NCI-H1105 treated with DMSO at 0.1 percent for 48 hours (cell line): ENCODE data around the gene NUBPL.
"Not testable (repeated sequence)": the region's sequence is repeated elsewhere in the genome, so short reads cannot be mapped to it uniquely, and the experiment has no call there.

Experiments used
- DNase-seq: peaks from one replicate; lab custom pipeline; 2025; lab: John Stamatoyannopoulos, UW

NUBPL gene

DNA sequence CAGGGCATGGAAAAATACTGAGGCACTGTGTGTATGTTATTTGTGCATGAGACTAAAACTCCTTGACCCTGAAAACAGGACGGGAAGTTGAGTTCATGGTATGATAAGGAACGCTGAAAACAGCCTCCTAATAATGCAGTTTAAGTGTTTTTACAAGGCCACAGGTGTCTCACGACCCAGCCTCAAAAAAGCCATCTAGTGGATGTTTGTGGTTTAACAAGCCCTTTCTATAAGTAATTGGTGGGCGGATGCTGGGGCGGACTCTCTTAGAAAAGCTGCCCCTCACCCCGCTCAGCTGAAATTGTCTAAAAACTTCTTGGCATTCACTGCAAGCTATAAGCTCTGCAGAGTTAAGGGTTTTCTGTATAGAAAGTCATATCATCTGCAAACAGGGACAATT is 184.5 kb downstream of the NUBPL start:
- no peak for DNase-seq

DNA sequence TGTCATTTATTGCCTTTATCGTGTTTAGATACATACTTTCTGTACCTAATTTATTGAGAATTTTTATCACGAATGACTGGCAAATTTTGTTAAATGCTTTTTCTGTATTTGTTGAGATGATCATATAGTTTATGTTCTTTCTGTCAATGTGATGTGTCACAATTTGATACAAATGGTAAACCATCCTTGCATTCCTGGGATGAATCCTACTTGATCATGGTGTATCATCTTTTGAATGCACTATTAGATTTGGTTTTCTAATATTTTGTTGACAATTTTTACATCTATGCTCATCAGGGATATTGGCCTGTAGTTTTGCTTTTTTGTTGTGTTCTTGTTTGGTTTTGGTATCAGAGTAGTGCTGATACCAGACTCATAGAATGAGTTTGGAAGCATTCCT is 185.1 kb downstream of the NUBPL start:
- no peak for DNase-seq

DNA sequence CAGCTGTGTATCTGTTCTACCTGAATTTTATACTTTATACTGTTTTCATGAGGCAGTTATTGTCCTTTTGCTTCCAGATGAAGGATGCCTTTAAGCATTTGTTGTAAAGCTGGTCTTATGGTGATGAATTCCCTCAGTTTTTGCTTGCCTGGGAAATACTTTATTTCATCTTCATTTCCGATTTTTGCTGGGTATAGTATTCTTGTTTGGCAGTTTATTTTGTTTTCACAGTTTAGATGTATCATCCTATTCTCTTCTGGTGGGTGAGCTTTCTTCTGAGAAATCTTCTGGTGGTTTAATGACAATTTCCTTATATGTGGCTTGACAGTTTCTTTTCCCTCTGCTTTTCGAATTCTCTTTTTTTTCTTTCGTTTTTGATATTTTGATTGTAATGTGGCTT is 188.1 kb downstream of the NUBPL start:
- no peak for DNase-seq

DNA sequence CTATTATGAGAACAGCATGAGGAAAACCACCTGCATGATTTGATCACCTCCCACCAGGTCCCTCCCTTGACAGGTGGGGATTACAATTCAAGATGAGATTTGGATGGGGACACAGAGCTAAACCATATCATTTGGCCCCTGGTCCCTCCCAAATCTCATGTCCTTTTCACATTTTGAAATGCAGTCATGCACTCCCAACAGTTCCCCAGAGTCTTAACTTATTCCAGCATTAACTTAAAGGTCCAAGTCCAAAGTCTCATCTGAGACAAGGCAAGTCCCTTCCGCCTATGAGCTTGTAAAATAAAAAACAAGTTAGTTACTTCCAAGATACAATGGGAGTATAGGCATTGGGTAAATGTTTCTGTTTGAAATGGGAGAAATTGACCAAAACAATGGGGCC is 189.8 kb downstream of the NUBPL start:
- DNase-seq: not testable (repeated sequence)

DNA sequence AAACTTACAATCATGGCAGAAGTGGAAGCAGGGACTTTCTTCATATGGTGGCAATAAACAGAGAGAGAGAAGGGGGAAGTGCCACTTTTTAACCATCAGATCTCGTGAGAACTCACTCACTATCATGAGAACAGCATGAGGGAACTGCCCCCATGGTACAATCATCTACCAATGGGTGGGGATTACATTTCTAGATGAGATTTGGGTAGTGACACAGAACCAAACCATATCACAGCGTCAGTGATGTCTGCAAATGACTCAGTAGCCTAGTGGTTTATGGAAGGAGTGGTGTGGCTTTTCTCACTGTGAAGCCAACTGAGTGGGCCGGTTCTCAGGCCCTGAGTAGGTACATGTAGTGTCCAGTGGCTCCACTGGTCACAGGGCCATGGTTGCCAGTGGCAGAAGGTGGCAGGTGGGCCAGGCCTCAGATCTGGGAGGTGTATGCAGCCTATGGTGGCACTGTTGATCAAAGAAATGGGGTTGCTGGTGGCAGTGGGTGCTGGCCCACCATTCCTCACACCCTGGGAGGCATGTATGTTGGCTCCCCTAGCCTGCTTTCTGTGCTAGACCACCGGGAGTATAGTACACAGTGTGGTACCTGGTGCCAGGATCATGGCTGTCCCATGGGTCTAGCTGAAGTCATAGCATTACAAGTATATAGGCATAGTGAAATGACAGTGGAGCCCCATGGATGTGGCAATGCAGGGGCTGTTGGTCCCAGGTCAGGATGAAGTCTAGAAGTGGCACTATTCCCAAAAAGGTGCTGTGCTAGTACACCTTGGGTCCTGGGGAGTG is 191.9 kb downstream of the NUBPL start:
- no peak for DNase-seq

DNA sequence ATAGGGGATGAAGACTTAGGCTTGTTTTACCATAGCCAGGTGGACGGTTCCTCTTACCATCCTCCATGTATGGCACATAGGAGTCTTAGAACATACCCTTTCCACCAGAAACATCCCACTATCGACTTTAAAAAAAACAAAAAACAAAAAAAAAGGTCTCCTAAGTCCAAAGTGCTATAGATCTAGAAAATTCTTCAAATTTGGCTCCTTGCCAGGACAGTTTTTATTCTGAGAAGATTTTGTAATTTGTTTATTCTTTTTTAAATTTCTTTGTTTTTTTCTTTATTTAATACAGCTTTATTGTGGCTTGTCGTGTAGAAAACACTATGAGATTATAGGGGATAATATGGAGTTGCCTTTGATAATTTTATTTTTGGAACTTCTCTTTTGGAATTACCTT is 197.7 kb downstream of the NUBPL start:
- no peak for DNase-seq

DNA sequence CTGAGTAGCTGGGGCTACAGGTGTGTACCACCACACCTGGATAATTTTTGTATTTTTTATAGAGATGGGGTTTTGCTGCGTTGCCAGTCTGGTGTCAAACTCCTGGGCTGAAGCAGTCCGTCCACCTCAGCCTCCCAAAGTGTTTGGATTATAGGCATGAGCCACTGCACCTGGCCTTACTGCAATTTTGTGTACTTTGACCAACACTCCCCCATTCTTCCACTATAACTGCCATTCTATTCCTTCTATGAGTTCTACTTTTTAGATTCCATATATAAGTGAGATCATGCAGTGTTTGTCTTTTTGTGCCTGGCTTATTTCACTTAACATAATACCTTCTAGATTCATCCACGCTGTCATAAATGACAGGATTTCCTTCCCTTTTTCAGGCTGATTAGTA is 199.1 kb downstream of the NUBPL start:
- DNase-seq: no peak

DNA sequence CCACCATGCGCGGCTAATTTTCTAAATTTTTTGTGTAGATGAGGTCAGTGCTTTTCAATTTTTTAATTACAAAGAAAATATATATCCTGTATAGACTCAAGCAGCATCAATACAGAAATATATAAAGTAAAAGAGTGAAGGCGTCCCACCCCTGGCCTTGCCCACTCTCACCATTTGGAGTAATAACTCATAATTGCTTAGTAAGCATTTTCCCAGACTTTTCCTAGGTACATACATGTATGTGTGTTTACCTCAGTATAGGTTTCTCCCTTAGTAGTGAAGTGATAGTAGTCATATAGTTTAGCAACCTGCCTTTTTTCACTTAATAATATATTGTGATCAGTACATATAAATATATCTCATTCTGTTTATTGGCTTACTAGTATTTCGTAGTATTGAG is 200.1 kb downstream of the NUBPL start:
- no peak for DNase-seq

DNA sequence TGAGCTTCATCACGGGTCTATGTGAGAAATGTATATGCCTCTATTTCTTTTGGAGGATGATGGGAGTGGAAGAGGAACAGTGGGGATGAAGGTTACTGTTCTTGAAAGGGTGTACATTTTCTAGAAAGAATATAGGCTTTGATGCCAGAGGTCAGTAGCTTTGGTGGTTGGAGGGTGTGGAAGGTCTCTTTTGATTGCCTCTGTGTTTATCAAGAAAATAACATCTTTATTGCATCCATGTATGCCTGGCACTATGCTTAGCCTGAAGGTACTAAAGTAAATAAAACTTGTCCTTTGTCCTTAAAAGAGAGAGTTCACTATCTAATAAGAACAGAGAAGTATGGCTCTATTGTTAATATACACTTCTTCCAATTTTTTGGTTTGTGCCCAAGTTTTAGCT is 201.8 kb downstream of the NUBPL start:
- DNase-seq: no peak

DNA sequence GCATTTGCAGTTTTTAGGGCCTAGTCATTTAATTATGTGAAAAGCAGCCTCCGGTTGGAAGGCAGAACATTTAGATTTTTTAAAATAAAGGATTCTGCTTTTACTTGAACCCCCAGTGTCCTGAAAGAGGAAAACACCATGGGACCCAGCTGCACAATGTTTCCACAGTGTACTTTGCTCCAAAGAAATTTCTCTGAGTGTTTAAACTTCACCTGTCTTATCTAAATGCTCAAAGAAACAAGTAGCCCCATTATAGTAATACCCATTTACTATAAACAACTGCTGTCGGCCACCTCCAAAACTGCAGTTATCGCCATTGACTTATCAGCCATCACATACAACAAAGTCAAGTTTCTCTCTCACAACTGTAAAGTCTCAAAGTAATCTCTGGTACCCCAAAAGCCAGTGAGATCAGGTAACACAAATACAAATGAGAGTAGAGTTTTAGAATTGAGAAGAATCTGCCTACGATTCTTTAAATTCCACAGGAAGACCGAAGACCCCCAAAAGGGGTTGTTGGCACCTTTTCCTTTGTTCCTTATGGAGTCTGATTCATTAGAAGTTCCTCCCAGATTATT is 205.2 kb downstream of the NUBPL start:
- no peak for DNase-seq

DNA sequence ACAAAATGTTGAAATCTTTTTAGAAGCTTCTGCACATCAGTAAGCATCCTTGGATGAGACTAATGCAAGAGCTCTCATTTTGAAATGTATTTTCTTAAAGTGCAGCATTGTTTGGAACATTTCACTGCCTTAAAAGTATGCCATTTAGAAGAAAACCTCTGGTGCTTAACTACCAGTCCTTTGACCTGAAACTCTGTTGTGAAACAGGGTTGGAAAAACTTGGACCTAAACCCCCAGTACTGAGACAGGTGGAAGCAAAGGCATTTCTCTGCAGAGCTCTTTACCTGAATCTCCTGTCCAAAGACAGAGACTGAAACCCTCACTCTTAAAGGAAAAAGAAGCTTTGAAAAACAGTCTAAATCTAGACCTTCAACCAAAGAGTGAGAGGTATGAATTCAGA is 207.2 kb downstream of the NUBPL start:
- DNase-seq: no peak

DNA sequence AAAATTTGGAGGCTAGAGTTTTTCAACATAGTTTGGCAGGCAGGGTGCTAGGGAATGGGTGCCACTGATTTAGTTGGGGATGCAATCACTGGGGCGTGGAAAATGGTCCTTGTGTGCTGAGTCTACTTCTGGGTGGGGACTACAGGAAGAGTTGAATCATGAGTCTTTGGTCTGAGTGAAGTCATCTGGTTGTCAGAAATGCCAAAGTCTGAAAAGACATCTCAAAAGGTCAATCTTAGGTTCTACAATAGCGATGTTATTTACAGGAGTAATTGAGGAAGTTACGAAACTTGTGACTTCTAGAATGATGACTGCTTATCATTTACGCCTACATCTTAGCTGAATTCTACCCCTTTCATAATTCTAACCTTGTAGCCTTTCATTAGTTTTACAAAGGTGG is 209.1 kb downstream of the NUBPL start:
- DNase-seq: no peak

DNA sequence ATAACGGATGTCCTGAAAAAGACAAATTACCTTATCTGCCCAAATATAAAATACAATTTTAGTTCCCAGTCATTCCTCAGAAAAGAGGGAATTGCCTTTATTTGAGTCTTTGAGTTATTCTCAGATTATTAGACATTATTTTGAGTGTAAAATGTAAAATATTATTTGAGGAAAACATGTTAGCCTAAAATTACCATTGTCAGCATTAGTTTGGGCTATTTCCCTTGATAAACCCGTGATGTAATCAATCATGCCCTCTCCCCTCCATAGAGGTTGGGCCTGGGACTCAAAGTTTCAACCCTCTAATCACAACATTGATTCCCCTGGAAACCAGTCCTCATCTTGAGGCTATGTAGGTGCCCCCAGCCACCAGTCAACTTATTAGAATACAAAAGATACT is 213.4 kb downstream of the NUBPL start:
- no peak for DNase-seq

DNA sequence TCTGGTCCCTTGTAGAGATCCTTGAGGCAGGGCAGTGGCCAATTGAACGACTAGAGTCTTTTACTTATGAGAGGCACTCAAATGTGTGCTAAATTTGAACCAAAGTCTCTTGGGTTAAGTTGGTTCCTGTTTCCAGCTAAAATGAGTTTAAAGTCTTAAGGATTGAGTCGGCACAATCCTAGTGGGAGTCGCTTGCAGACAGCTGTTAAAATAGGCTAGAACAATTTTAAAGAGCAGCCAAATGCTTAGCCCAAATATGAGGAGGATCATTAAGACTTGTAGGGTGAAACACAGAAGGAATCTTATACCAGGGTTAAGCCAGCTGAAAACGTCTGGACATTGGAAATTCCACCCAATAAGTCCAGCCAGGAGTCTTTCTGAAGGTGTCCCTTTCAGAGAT is 216.1 kb downstream of the NUBPL start:
- DNase-seq: no peak

DNA sequence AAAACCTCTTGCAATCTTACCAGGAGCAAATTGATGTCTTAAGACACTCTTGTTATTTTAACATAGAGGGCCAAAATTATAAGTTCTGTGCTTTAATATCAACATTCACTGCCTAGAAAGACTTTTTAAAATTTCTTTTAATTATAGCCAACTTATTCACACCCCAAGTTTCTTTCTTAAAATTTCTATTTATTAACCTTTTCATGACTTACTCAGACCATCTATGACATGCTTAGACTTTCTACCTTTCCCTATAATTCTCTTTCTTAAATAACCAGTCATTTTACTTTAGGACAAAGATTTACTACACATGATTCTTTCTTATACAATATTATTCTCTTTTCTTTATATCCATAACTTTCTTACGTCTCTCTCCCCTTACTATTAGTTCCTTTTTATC is 220.4 kb downstream of the NUBPL start:
- DNase-seq: no peak

DNA sequence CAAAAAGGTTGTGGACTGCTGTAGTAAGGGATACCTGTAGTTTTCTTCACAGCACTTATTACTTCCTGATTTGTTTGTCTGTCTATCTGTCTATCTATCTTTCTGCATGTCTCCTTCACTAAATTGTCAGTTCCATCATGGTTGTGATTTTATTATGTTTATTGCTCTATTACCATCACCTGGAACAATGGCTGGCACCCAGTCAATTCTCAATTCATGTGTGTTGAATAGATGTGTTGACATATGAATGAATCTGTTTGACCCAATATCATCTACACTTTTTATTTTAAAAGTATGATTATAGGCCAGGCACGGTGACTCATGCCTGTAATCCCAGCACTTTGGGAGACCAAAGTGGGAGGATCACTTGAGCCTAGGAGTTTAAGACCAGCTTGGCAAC is 224.4 kb downstream of the NUBPL start:
- no peak for DNase-seq

DNA sequence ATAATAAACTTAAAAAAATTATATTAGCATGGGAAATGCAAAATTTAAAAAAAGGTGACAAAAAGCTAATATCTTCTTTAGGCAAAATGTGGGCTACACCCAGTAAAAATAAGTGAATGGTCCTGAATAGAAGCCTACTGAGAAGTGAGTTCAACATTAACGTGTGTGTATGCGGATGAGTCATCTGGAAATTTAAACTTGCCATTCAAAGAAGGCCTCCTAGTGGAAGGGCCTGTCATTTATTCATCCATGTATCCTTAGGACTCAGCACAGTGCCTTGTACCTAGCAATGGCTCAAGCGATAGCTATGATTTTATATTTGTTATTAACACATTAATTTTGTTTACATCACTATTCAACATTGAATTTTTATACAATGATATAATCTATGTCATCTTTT is 226.2 kb downstream of the NUBPL start:
- no peak for DNase-seq

DNA sequence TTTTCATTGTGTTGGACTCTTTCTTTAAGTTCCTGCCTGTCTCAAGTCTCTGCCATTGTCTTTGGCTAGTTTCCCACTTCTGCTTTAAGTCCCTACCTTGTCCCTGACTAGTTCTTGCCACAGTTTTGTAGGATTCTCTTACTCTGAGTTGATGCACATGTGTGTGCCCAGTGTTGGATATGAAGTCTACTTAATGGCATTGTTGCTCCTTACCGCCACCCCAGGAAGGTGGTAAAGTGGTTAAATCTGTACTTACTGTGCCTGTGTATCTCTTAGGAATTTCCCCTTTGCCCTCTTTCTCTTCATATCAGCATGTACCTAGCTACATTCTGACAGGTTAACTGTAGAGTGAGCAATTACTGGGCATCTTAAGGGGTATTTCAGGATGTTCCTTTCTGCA is 227.1 kb downstream of the NUBPL start:
- no peak for DNase-seq

DNA sequence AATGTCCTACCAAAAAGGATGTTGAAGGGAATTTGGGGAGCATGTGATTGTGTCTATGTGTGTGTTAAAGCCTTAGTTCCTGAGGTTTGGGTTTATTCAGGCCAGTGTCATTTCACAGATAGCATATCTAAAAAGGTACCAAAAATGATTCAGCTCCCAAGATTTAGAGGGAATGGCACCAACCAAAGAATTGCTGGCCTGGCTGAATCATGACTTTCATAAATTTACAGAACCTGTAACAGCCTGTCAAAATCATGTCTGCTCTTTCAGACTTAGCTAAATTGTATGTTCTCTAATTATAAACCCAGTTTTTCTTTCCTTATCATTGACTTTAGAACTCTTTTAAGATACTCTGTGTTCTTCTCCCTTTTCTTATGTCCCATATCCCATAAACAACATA is 231.5 kb downstream of the NUBPL start:
- DNase-seq: no peak

DNA sequence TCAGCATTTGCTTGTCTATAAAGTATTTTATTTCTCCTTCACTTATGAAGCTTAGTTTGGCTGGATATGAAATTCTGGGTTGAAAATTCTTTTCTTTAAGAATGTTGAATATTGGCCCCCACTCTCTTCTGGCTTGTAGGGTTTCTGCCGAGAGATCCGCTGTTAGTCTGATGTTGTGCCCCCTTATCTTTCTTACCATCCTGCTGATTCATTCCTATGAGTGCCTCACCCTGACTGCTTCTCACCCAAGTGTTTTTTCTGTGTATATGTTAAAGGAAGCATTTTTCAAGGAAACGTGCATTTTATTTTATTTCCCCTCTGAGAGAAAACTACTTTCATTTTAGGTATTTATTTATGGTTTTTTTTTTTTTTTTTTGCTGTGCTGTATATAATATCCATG is 236.7 kb downstream of the NUBPL start:
- DNase-seq: not testable (repeated sequence)

DNA sequence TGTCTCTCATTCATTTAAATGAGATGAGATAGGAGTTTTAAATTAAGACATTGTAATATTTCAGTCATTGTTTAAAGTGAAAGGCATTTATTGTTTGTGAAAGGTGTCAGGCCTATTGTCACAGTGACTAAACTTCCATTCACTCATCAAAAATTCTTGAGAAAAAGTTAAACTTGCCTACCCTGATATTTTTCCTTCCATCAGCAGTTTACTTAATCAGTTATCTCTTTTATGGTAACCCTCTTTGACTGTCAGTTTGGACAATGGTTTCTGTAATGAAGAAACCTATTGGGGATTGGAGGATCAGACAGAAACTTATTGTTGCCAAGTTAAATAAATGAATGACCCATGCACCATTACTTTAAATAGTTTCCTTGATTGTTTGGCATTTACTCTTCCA is 241.6 kb downstream of the NUBPL start:
- no peak for DNase-seq

DNA sequence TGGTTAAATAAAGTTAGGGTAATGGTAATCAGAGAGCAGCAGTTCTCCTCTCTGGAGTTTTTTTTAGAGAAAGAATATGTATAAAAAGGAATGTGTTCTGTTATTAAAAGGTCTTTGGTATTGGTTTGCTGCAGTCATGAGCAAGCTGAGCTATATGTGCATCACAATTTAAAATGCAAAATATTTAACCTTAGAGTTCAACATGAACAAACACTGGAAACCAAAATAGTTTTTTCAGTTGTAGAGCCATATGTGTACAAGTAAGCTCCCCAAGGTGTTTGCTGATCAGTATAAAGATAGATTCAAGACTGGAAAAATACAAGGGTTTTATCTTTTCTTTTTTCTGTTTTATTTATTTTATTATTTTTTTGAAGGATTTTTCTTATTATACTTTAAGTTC is 245.0 kb downstream of the NUBPL start:
- no peak for DNase-seq

DNA sequence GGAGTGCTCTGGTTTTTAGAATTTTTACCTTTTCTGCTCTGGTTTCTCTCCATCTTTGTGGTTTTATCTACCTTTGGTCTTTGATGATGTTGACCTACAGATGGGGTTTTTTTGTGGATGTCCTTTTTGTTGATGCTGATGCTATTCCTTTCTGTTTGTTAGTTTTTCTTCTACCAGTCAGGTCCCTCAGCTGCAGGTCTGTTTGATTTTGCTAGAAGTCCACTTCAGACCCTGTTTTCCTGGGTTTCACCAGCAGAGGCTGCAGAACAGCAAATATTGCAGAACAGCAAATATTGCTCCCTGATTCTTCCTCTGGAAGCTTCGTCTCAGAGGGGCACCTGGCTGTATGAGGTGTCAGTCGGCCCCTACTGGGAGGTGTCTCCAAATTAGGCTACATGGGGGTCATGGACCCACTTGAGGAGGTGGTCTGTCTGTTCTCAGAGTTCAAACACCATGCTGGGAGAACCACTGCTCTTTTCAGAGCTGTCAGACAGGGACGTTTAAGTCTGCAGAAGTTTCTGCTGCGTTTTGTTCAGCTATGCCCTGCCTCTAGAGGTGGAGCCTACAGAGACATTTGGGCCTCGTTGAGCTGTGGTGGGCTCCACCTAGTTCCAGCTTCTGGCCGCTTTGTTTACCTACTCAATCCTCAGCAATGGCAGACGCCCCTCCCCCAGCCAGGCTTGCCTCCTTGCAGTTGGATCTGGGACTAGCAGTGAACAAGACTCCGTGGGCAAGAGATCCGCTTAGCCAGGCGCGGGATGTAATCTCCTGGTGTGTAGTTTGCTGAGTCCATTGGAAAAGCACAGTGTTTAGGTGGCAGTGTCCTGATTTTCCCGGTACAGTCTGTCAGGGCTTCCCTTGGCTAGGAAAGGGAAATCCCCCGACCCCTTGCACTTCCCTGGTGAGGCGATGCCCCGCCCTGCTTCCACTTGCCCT is 250.8 kb downstream of the NUBPL start:
- not testable (repeated sequence) for DNase-seq
